GM23248 (cell line): ENCODE results near the gene HDHD3.

Source experiments
- EZH2 ChIP-seq: fragments of 200-600 bp; sonication (generic); IDR thresholded peaks from 2 replicates; pipeline ENCODE4 v1.6.1; 2018; ENCODE audit warnings: antibody characterized with exemption, mild to moderate bottlenecking; ENCODE audit not compliant: insufficient read depth, poor library complexity, severe bottlenecking
- EZH2phosphoT487 ChIP-seq: fragments of 200-600 bp; sonication (generic); IDR thresholded peaks from 2 replicates; pipeline ENCODE4 v1.6.1; 2018; ENCODE audit warnings: antibody characterized with exemption, moderate library complexity, mild to moderate bottlenecking, low read depth; ENCODE audit not compliant: insufficient read depth

- TF ChIP-seq EZH2 (peak; percentile 89), EZH2phosphoT487 (no peak)
Measured at GRCh38 chr9:113349445-113350094, 27.2 kb downstream of the HDHD3 start, which contains the start of gene BSPRY.
